HepG2 (cell line): ENCODE results near the gene AUTS2. TPM values are rescaled to one million over a fixed set of nuclear protein-coding genes. Genes with fewer than 3 reads are reported as not detected.

Experiments used
- ATAC-seq: fragments of 200-7000 bp; cut with Tn5 transposase; 3 replicates; pipeline ENCODE4 v1.9.1; 2020; ENCODE audit warnings: mild to moderate bottlenecking, moderate library complexity
- BruUV-seq: library from RNA; stranded (reverse); fragments of 400-500 nt; replicated peaks from 2 replicates; lab custom pipeline; 2021; lab: Mats Ljungman, UMichigan
- CTCF ChIA-PET: fragments of 300-600 bp; formaldehyde crosslinking; extraction: SDS; loops from one replicate; lab custom pipeline; 2021; ENCODE audit warnings: low total read pairs, inconsistent platforms, low intra/inter-chr PET ratio; lab: Yijun Ruan, JAX
- POLR2A ChIA-PET: fragments of 350-600 bp; sonication (Branson Sonifier 250); formaldehyde crosslinking; loops from one replicate; lab custom pipeline; 2020; ENCODE audit warnings: antibody characterized with exemption, inconsistent platforms; lab: Yijun Ruan, JAX
- DNase-seq: peaks from one replicate; pipeline ENCODE4 v3.0.0-alpha.2; 2015; ENCODE audit warnings: low spot score
- FAIRE-seq: peaks from 3 replicates; lab custom pipeline; 2011; peaks lifted over from hg19 to GRCh38; lab: Jason Lieb, UNC
- H2AFZ ChIP-seq: one replicate; pipeline ENCODE4 v1.6.1; 2011; ENCODE audit warnings: low read length, inconsistent platforms
- H3K27ac ChIP-seq: fragments of 300-600 bp; 3 replicates; pipeline ENCODE4 v1.8.0; 2011; ENCODE audit warnings: mixed run types, mild to moderate bottlenecking, mixed read lengths, low read length, inconsistent platforms; ENCODE audit not compliant: insufficient read depth; ENCODE audit errors: extremely low read length
- H3K27me3 ChIP-seq, 2 experiments: fragments of 200-600 bp in 1 of 2; 2 replicates in 1 of 2; 3 replicates in 1 of 2; pipeline versions ENCODE4 v1.6.0 to v1.8.0; 2011; ENCODE audit warnings: low read length in 2 of 2, mild to moderate bottlenecking in 2 of 2, moderate library complexity in 2 of 2, inconsistent platforms in 1 of 2; ENCODE audit not compliant: insufficient read depth in 2 of 2, control insufficient read depth in 1 of 2
- H3K36me3 ChIP-seq, 2 experiments: fragments of 200-600 bp in 1 of 2; replicated peaks in 1 of 2; 2 replicates in 1 of 2; 3 replicates in 1 of 2; pipeline versions ENCODE4 v1.5.1 to v1.8.0; 2011; ENCODE audit warnings: low read length in 2 of 2, inconsistent platforms in 1 of 2; ENCODE audit not compliant: insufficient read depth in 2 of 2, control insufficient read depth in 1 of 2
- H3K4me1 ChIP-seq: 2 replicates; pipeline ENCODE4 v1.5.1; 2012; ENCODE audit warnings: low read length, inconsistent platforms; ENCODE audit not compliant: insufficient read depth
- H3K4me2 ChIP-seq: 2 replicates; pipeline ENCODE4 v1.6.0; 2011; ENCODE audit warnings: low read depth, low read length, inconsistent platforms
- H3K4me3 ChIP-seq, 3 experiments: fragments of 200-600 bp in 1 of 3; sonication (generic), shearing (Covaris generic) in 1 of 3; replicated peaks in 1 of 3; 2 replicates each; pipeline ENCODE4 v1.5.1; 2011 to 2016; ENCODE audit warnings: low read length in 3 of 3, inconsistent platforms in 2 of 3, low read depth in 2 of 3, mild to moderate bottlenecking in 2 of 3, control low read depth in 1 of 3, mixed read lengths in 1 of 3; ENCODE audit not compliant: insufficient read depth in 1 of 3
- H3K79me2 ChIP-seq: one replicate; pipeline ENCODE4 v1.6.1; 2011; ENCODE audit warnings: low read length, inconsistent platforms; ENCODE audit not compliant: insufficient read depth
- H3K9ac ChIP-seq: 2 replicates; pipeline ENCODE4 v1.6.0; 2011; ENCODE audit warnings: mild to moderate bottlenecking, low read depth, low read length, inconsistent platforms; ENCODE audit not compliant: insufficient read depth
- H3K9me3 ChIP-seq: 2 replicates; pipeline ENCODE4 v1.5.1; 2012; ENCODE audit warnings: mild to moderate bottlenecking, low read length
- H4K20me1 ChIP-seq: 2 replicates; pipeline ENCODE4 v1.6.0; 2011; ENCODE audit warnings: inconsistent platforms, mild to moderate bottlenecking, low read length, moderate library complexity; ENCODE audit not compliant: insufficient read depth
- KAT2B ChIP-seq: fragments of 150-350 bp; IDR thresholded peaks from 2 replicates; pipeline ENCODE4 v1.6.1; 2014; ENCODE audit warnings: low read depth, low read length, borderline replicate concordance
- MNT ChIP-seq: fragments of 450-650 bp; IDR thresholded peaks from 2 replicates; pipeline ENCODE4 v1.6.1; 2016
- SMC3 ChIP-seq: IDR thresholded peaks from 2 replicates; pipeline ENCODE4 v1.6.1; 2011; ENCODE audit warnings: low read length, improper control_type of control experiment
- SP140L ChIP-seq: sonication (generic); formaldehyde crosslinking; IDR thresholded peaks from 2 replicates; pipeline ENCODE4 v1.4.0; 2020; ENCODE audit warnings: missing genetic modification reagents, borderline replicate concordance
- ZIK1 ChIP-seq: sonication (generic); formaldehyde crosslinking; IDR thresholded peaks from 2 replicates; pipeline ENCODE4 v1.5.0; 2020; ENCODE audit warnings: mild to moderate bottlenecking, low read depth, missing genetic modification reagents, borderline replicate concordance
- ZNF446 ChIP-seq: sonication (generic); formaldehyde crosslinking; IDR thresholded peaks from 2 replicates; pipeline ENCODE4 v1.5.0; 2020; ENCODE audit warnings: mild to moderate bottlenecking, missing genetic modification reagents
- ZNF484 ChIP-seq: sonication (generic); formaldehyde crosslinking; IDR thresholded peaks from 2 replicates; pipeline ENCODE4 v1.5.1; 2020; ENCODE audit warnings: mild to moderate bottlenecking, low read depth, missing genetic modification reagents, borderline replicate concordance
- ZNF547 ChIP-seq: sonication (generic); formaldehyde crosslinking; IDR thresholded peaks from 2 replicates; pipeline ENCODE4 v1.5.1; 2020; ENCODE audit warnings: mild to moderate bottlenecking, missing genetic modification reagents
- ZNF703 ChIP-seq: sonication (generic); formaldehyde crosslinking; IDR thresholded peaks from 2 replicates; pipeline ENCODE4 v1.5.1; 2020; ENCODE audit warnings: missing genetic modification reagents, mild to moderate bottlenecking, moderate library complexity, borderline replicate concordance
- ZNF777 ChIP-seq: sonication (generic); formaldehyde crosslinking; IDR thresholded peaks from 2 replicates; pipeline ENCODE4 v1.4.0; 2020; ENCODE audit warnings: missing genetic modification reagents
- whole genome bisulfite sequencing: methylation state at CpG from one replicate; pipeline ENCODE4 v1.1.6; 2017; ENCODE audit warnings: low lambda C conversion rate; 5-methylcytosine and 5-hydroxymethylcytosine counted together
- in situ Hi-C: cut with HindIII; loops from 2 replicates; pipeline ENCODE4 v1.10.0; 2017; ENCODE audit warnings: low pct_unique_long_range_greater_than_20kb; ENCODE audit not compliant: extremely low pct_ligation_motif_present
- intact Hi-C: fragments of 100-400 bp; cut with micrococcal nuclease; formaldehyde crosslinking; loops from one replicate; pipeline ENCODE4 v1.10.0; 2022; ENCODE audit not compliant: unreplicated experiment
- polyA plus RNA-seq, 8 experiments: library from polyadenylated mRNA; depleted of rRNA in 3 of 8; stranded (reverse) in 7 of 8; unstranded in 1 of 8; fragments of >200 nt; fragmentation: Illumina TruSeq in 4 of 8; extraction: Trizol in 4 of 8; gene quantifications; 2 replicates each; pipeline versions ENCODE4 v1.2.1 to v1.2.3, GENCODE V29; 2011 to 2016; ENCODE audit warnings: low read depth in 4 of 8, missing spikeins in 1 of 8, mixed read lengths in 1 of 8; ENCODE audit not compliant: insufficient read depth in 1 of 8
- total RNA-seq, 5 experiments: library from RNA; depleted of rRNA; stranded (reverse); fragments of >200 nt; fragmentation: Illumina TruSeq; extraction: Trizol; gene quantifications; 2 replicates each; pipeline ENCODE4 v1.2.3, GENCODE V29; 2016; ENCODE audit warnings: low read depth in 1 of 5
- TF ChIP-seq, protein P1 (sequence below): sonication (generic); formaldehyde crosslinking; IDR thresholded peaks from 2 replicates; pipeline ENCODE4 v1.4.0; 2020; ENCODE audit warnings: mild to moderate bottlenecking, missing genetic modification reagents

The AUTS2 gene
- total and polyA plus RNA-seq, 2 of the 13 experiments (the other 11 are each of a cell fraction or from before 2014, with no cell fraction given): 0.38 TPM; not detected in 1

GRCh38 chr7:69691327-69691726 is 93.1 kb downstream of the AUTS2 start (continued):
- TF ChIP-seq MNT (no peak), KAT2B (no peak), ZNF703 (CRISPR knock-in tag) (no peak)

GRCh38 chr7:69691734-69692133 is 93.5 kb downstream of the AUTS2 start:
- no peak overlapping the region for H3K4me2 ChIP-seq
- BruUV-seq: no TSS peak
- ChIA-PET POLR2A (no interaction called here), CTCF (no interaction called here)
- no peaks in the 10 kb centered on the region for H4K20me1 ChIP-seq
- in situ Hi-C loops: no loop called here
- H3K36me3 ChIP-seq: no peaks in the 10 kb centered on the region
- H2AFZ ChIP-seq: no peak overlapping the region
- no peaks in the 10 kb centered on the region for H3K27me3 ChIP-seq
- TF ChIP-seq ZNF547 (CRISPR knock-in tag) (no peak), ZIK1 (CRISPR knock-in tag) (no peak), ZNF777 (no peak), ZNF484 (CRISPR knock-in tag) (no peak), SP140L (no peak), SMC3 (no peak), ZNF446 (CRISPR knock-in tag) (no peak)
- TF ChIP-seq, protein P1, sequence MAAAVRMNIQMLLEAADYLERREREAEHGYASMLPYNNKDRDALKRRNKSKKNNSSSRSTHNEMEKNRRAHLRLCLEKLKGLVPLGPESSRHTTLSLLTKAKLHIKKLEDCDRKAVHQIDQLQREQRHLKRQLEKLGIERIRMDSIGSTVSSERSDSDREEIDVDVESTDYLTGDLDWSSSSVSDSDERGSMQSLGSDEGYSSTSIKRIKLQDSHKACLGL (CRISPR knock-in tag): no peak
- H3K4me1 ChIP-seq: no peaks in the 10 kb centered on the region
- ATAC-seq: no peak
- no peak overlapping the region for H3K27ac ChIP-seq
- H3K9ac ChIP-seq: no peak overlapping the region
- FAIRE-seq: no peak
- 17% methylated on average over 4 of the region's 4 CpGs for WGBS
- intact Hi-C loops: no loop called here
- no peak overlapping the region for H3K4me3 ChIP-seq
- no peaks in the 10 kb centered on the region for H3K9me3 ChIP-seq
- DNase-seq: no peak
- H3K79me2 ChIP-seq: no peaks in the 10 kb centered on the region
